Mucosa of rectum (tissue), 2 donors: ENCODE data around the gene SMIM38.

Experiments
- H3K27ac ChIP-seq, 2 donors: one replicate each; pipeline ENCODE4 v1.7.0; 2013; ENCODE audit warnings: inconsistent platforms in 2 of 2, low read depth in 2 of 2, low read length in 2 of 2
- H3K27me3 ChIP-seq, 2 donors: one replicate each; pipeline ENCODE4 v1.7.0; 2013; ENCODE audit warnings: low read length in 2 of 2; ENCODE audit not compliant: control insufficient read depth in 2 of 2, insufficient read depth in 2 of 2
- H3K36me3 ChIP-seq, 2 donors: one replicate each; pipeline ENCODE4 v1.7.0; 2013; ENCODE audit warnings: low read length in 2 of 2; ENCODE audit not compliant: control insufficient read depth in 2 of 2, insufficient read depth in 2 of 2
- H3K4me1 ChIP-seq, 2 donors: one replicate each; pipeline ENCODE4 v1.7.0; 2013; ENCODE audit warnings: low read length in 2 of 2, mild to moderate bottlenecking in 1 of 2; ENCODE audit not compliant: control insufficient read depth in 2 of 2, insufficient read depth in 2 of 2
- H3K4me3 ChIP-seq, 2 donors: one replicate each; pipeline ENCODE4 v1.7.0; 2013; ENCODE audit warnings: low read length in 2 of 2
- H3K9ac ChIP-seq, 2 donors: one replicate each; pipeline ENCODE4 v1.7.0; 2013; ENCODE audit warnings: low read length in 2 of 2, low read depth in 1 of 2, mild to moderate bottlenecking in 1 of 2
- H3K9me3 ChIP-seq, 2 donors: one replicate each; pipeline ENCODE4 v1.7.0; 2013; ENCODE audit warnings: low read length in 2 of 2; ENCODE audit not compliant: control insufficient read depth in 2 of 2
- donor health status: healthy.
- donor health status: Normal muscosa, but diverticular disease.

SMIM38 gene

GRCh38 chr11:69122326-69122629, 33.5 kb upstream of the SMIM38 start:
- Histone ChIP-seq H3K9ac (peak overlapping the region in 1 of 2 donors; percentile 40), H3K4me3 (peak overlapping the region; percentile 41 to 47), H3K9me3 (no peaks in the 10 kb centered on the region), H3K4me1 (peaks cover 14 to 20% of the 10 kb centered on the region in 2 donors), H3K27me3 (no peaks in the 10 kb centered on the region), H3K36me3 (no peaks in the 10 kb centered on the region), H3K27ac (peak overlapping the region; percentile 38 to 61)

- Histone ChIP-seq H3K4me1 (peaks cover 14 to 20% of the 10 kb centered on the region in 2 donors), H3K4me3 (peak overlapping the region; percentile 41 to 47), H3K27ac (peak overlapping the region; percentile 38 to 61), H3K27me3 (no peaks in the 10 kb centered on the region), H3K9ac (peak overlapping the region in 1 of 2 donors; percentile 40), H3K9me3 (no peaks in the 10 kb centered on the region), H3K36me3 (no peaks in the 10 kb centered on the region)
These were observed 32.9 kb upstream of the SMIM38 start for GRCh38 chr11:69122630-69123431.

GRCh38 chr11:69123593-69124545, 31.9 kb upstream of the SMIM38 start:
- Histone ChIP-seq H3K27me3 (no peaks in the 10 kb centered on the region), H3K9me3 (no peaks in the 10 kb centered on the region), H3K27ac (peak overlapping the region; percentile 38 to 61), H3K4me1 (peaks cover 14 to 20% of the 10 kb centered on the region in 2 donors), H3K36me3 (no peaks in the 10 kb centered on the region), H3K4me3 (no peak overlapping the region), H3K9ac (no peak overlapping the region)

- H3K27me3 ChIP-seq, result no peaks in the 10 kb centered on the region
- H3K9ac ChIP-seq, result no peak overlapping the region
- H3K9me3 ChIP-seq, result no peaks in the 10 kb centered on the region
- no peak overlapping the region for H3K27ac ChIP-seq
- H3K36me3 ChIP-seq, result no peaks in the 10 kb centered on the region
- H3K4me1 ChIP-seq, result peaks cover 14 to 20% of the 10 kb centered on the region in 2 donors
- no peak overlapping the region for H3K4me3 ChIP-seq
These were observed 29.9 kb upstream of the SMIM38 start for GRCh38 chr11:69125861-69126260.

- H3K9me3 ChIP-seq, result no peaks in the 10 kb centered on the region
- H3K4me1 ChIP-seq, result peaks cover 14 to 20% of the 10 kb centered on the region in 2 donors
- H3K36me3 ChIP-seq, result no peaks in the 10 kb centered on the region
- no peak overlapping the region for H3K4me3 ChIP-seq
- H3K27me3 ChIP-seq, result no peaks in the 10 kb centered on the region
- no peak overlapping the region for H3K27ac ChIP-seq
- H3K9ac ChIP-seq, result no peak overlapping the region
These were observed 29.4 kb upstream of the SMIM38 start for GRCh38 chr11:69126286-69126685.

- H3K27me3 ChIP-seq, result no peaks in the 10 kb centered on the region
- H3K4me3 ChIP-seq, result no peak overlapping the region
- no peak overlapping the region for H3K27ac ChIP-seq
- peaks cover 11 to 19% of the 10 kb centered on the region in 2 donors for H3K4me1 ChIP-seq
- H3K36me3 ChIP-seq, result no peaks in the 10 kb centered on the region
- no peaks in the 10 kb centered on the region for H3K9me3 ChIP-seq
- no peak overlapping the region for H3K9ac ChIP-seq
These were observed 28.5 kb upstream of the SMIM38 start for GRCh38 chr11:69127081-69127850.

- H3K4me1 ChIP-seq, result peaks cover 9 to 13% of the 10 kb centered on the region in 2 donors
- no peaks in the 10 kb centered on the region for H3K27me3 ChIP-seq
- H3K4me3 ChIP-seq, result no peak overlapping the region
- no peaks in the 10 kb centered on the region for H3K36me3 ChIP-seq
- H3K9me3 ChIP-seq, result peaks cover 0 to under 1% of the 10 kb centered on the region in 2 donors
- H3K27ac ChIP-seq, result no peak overlapping the region
- H3K9ac ChIP-seq, result no peak overlapping the region
These were observed 27.9 kb upstream of the SMIM38 start for GRCh38 chr11:69127884-69128283.

GRCh38 chr11:69129053-69129452, 26.7 kb upstream of the SMIM38 start:
- no peak overlapping the region for H3K9ac ChIP-seq
- H3K9me3 ChIP-seq, result peaks cover 0 to 3% of the 10 kb centered on the region in 2 donors
- H3K4me3 ChIP-seq, result no peak overlapping the region
- no peaks in the 10 kb centered on the region for H3K36me3 ChIP-seq
- no peak overlapping the region for H3K27ac ChIP-seq
- H3K27me3 ChIP-seq, result no peaks in the 10 kb centered on the region
- peaks cover 0 to 5% of the 10 kb centered on the region in 2 donors for H3K4me1 ChIP-seq

- H3K4me1 ChIP-seq, result peaks cover 0 to 5% of the 10 kb centered on the region in 2 donors
- H3K27me3 ChIP-seq, result no peaks in the 10 kb centered on the region
- H3K4me3 ChIP-seq, result no peak overlapping the region
- H3K9ac ChIP-seq, result no peak overlapping the region
- peaks cover 0 to 3% of the 10 kb centered on the region in 2 donors for H3K9me3 ChIP-seq
- no peak overlapping the region for H3K27ac ChIP-seq
- H3K36me3 ChIP-seq, result no peaks in the 10 kb centered on the region
These were observed 26.1 kb upstream of the SMIM38 start for GRCh38 chr11:69129647-69130046.
